OCI-LY3 (cell line): ENCODE measurements around the gene MBL2.

Experiments used
- CTCF ChIP-seq: fragments of 200-600, 300-600 bp; sonication (generic); IDR thresholded peaks from 2 replicates; pipeline ENCODE4 v1.5.1; 2014; ENCODE audit warnings: antibody characterized with exemption, low read length, low read depth
- EZH2phosphoT487 ChIP-seq: fragments of 200-600 bp; shearing (Covaris generic); IDR thresholded peaks from 2 replicates; pipeline ENCODE4 v1.6.1; 2018; ENCODE audit warnings: antibody characterized with exemption, mixed run types, low read depth

GRCh38 chr10:52744057-52744805, 28.4 kb downstream of the MBL2 start:
- TF ChIP-seq CTCF (no peak), EZH2phosphoT487 (no peak)
